ENCODE results near the gene OPN3.

Gene OPN3

GRCh38 chr1:241615043-241615974 is 24.9 kb downstream of the OPN3 start:
- no peak for DNase-seq

DNA sequence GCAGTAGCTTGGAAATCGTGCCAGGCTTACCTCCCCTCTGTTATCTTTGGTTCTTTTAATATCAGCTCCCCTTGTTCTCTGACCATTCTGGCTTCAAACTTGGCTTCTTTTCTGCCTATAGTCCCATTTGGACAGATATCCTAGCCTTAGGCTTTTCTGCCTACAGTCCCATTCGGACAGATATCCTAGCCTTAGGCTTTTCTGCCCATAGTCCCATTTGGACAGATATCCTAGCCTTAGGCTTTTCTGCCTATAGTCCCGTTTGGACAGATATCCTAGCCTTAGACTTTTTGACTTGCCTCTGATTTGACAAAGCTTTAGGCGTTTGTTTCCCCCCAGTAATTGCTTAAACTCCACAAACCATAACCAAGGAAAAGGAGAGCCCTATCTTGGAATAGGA is 25.6 kb downstream of the OPN3 start:
- DNase-seq = no peak

- no peak for DNase-seq
These were observed 26.0 kb downstream of the OPN3 start for GRCh38 chr1:241614144-241614543.

DNA sequence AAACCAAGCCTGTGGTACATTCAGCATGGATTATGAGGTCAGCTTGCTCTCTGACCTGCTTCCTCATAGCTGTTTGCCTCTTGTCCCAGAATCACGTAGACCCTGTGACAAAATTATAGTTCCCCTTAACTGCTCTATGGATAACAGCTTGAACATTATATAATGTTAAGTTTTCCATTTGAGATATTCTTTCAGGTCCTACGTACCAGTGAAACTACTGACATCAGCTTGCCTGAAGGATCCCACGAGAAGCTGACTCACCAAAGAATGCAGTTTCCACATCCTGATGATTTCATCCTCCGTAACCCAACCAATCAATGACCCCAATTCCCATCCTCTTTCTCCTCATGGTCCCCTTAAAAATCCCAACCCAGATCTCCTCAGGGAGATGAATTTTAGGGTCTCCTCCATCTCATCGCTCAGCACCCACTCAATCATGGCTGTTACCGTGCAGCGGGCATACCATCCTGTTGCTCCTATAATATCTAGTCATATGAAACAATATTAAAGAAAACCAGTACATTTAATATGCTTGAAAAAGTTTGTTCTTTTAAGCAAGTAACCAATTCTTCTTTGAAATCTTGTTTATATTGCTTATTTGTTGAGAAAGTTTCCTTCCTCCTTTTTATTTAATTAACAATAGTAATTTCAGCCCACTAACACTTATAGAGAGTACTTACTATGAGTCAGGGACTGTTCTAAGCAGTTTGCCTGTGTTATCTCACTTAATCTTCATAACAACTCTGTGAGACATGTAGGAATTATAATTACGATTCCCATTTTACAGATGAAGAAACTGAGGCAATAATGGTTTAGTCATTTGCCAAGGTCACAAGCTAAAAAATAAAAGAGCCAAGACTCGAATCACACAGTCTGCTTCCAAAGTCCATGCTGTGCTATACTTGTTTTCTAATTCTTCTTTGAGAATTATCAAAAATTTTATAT is 27.4 kb downstream of the OPN3 start:
- no peak for DNase-seq

- DNase-seq = no peak
These were observed 28.4 kb downstream of the OPN3 start for GRCh38 chr1:241611736-241612135.

DNA sequence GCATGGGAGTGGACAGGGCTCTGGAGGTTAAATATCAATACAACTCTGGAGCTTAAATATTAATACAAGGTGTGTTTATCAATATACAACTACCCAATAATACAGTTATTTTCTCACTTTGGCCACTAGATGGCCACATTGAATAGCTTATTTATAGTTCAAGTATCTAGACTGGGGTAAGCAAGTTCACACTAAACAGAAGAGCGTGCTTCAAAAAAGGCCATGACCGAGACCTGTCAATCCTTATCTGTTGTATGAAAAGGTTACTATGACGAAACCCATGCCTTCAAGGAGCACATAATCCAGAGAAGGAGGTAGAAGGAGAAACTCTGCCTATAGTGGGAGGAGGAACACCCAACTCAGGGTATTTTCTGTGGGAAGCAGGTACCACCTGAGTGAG is 29.1 kb downstream of the OPN3 start:
- DNase-seq = no peak

DNA sequence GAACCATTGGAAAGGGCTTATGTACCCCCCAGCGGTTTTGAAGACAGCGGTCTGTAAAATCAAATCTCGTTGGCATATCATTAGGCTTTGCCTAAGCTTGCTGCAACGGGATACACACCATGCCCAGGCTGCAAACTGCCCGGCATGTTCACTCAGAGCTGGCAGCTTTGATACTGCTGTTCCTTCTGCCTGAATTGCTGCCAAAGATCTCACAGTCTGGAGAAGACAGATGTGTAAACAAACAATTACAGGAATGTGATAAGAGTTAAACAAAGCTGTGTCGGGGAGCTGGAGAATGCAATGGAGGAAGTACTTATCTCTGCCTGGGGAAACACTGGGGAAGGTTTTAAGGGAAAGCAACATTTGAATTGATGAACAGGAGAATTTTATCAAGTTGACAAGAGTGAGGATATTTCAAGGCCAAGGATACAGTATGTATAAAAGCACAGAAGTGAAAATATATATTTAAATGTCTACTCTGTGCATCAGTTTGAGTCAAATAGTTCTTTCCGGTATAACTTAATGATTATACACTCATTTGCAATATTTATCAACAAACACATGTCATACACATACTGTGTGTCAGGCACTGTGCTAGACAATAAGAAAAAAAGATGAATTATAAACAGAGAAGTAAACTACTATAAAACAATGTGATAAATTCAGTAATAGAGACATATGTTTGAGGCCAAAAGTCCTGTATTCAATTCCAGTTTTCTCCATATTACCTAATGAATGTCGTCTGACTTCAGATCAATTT is 29.9 kb downstream of the OPN3 start:
- DNase-seq = no peak

- no peak for DNase-seq
These were observed 31.7 kb downstream of the OPN3 start for GRCh38 chr1:241608379-241609033.

DNA sequence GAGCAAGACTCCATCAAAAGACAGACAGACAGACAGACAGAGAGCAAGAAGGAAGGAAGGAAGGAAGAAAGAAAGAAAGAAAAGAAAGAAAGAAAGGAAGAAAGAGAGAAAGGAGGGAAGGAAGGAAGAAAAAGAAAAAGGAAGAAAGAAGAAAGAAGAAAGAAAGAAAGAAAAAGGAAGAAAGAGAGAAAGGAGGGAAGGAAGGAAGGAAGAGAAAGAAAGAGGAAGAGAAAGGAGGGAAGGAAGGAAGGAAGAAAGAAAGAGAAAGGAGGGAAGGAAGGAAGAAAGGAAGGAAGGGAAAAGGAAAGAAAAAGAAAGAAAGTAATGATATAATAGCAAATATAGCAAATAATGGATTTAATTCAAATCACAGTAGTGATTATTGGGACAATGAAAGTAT is 32.7 kb downstream of the OPN3 start:
- DNase-seq = no peak

DNA sequence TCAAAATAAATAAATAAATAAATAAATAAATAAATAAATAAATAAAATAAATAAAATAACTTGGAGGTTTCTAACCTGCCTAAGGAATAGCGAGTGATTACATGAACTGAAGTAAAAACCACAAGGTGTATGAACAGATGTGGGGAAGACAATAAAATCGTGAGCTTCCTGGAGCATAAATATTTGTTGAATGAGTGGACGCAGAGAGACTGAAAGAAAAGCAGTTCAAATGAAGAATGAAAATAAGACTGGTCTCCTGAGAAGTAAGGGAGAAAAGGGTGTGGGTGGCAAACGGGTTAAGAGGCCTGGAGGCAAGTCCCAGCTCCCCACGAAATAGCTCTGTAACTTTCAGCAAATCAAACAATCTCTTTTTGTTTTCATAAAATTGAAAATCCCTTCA is 33.6 kb downstream of the OPN3 start:
- DNase-seq = no peak

- no peak for DNase-seq
These were observed 34.9 kb downstream of the OPN3 start for GRCh38 chr1:241605146-241605805.

- DNase-seq = no peak
These were observed 36.4 kb downstream of the OPN3 start for GRCh38 chr1:241603731-241604245.

DNA sequence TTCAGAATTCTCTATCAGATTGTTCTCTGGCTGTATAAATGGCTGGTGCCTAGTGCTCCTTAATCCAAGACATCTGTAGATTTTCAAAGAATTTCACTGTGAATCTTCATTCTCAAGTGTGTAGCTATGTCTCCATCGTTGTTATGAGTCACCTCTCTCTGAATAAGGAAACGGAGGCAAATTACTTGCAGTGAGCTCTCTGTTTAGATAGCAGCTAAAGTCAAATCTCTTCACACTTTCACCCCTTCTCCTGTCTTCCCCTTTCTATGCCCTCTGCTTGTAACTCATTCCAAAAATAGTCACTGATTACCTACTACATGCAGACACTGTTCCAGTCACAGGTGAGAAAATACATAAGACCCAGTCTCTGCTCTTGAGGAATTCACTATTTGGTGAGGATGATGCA is 39.7 kb downstream of the OPN3 start:
- DNase-seq = no peak

GRCh38 chr1:241598249-241598648 is 41.9 kb downstream of the OPN3 start:
- no peak for DNase-seq

GRCh38 chr1:241596633-241597032 is 43.5 kb downstream of the OPN3 start:
- DNase-seq = no peak

GRCh38 chr1:241593186-241593585 is 47.0 kb downstream of the OPN3 start:
- DNase-seq = no peak

DNA sequence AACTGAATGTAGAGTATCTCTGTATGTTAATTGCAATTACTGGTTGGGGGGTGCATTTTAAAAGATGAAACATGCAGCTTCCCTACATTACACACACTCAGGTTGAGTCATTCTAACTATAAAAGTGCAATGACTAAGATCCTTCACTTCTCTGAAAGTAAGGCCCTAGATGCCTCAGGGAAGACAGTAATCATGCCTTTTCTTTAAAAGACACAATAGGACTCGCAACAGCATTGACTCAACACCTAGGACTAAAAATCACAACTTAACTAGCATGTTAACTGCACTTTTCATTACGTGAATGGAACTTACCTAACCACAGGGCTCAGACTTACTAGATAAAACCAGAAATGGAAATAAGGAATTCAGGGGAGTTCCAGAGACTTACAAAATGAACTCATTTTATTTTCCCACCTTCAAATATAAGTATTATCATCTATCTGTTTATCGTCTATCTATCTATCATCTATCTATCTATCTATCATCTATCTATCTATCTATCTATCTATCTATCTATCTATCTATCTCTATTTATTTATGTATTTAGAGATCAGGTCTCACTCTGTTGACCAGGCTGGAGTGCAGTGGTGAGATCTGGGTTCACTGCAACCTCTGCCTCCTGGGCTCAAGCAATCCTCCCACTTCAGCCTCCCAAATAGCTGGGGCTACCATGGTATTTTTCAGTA is 47.8 kb downstream of the OPN3 start:
- no peak for DNase-seq

DNA sequence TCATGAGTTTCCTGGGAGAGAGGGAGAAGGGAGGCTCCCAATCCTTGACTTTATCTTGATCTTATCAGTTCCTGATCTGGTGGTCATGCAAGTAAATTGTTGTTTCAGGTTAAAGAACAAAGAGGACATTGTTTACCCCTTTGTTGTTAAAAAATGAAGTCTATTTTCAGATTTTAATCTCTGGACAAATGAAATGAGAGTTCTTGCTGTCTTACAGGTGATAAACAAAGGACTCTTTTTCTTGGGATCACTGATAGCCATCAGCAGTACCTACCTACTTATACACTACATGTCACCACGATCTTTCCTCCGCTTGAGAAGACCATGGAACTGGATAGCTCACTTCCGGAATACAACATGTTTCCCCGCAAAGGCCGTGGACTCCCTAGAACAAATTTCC is 48.4 kb downstream of the OPN3 start:
- DNase-seq = no peak

DNA sequence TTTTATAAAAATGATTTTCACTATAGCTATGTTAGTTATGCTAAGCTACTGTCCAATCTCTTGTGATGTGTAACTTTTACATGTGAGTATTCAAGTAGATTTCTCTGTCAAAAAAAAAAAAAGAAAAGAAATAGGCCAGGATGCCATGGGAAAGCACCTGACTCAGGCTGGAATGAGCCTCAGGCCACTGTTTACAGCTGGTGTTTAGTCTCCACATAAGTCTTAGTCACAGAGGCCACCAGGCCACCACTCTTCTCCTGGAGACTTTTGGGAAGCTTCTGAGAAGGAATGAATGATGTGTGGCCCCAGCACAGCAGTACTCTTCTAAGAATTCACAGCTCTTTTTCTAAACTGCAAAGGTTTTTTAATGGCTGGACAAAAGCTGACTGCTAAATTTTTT is 48.9 kb downstream of the OPN3 start:
- DNase-seq = no peak

GRCh38 chr1:241590719-241591118 is 49.5 kb downstream of the OPN3 start:
- no peak for DNase-seq

GRCh38 chr1:241589521-241589920 is 50.6 kb downstream of the OPN3 start:
- DNase-seq = no peak

All from activated effector memory CD4-positive, alpha-beta T cell treated with anti-CD3 and anti-CD28 coated beads, Interleukin-2, amount 50 U/mL, for 16 hours (primary cell).